HepG2 (cell line): ENCODE results near the gene TMEM41A. TPM values are rescaled to one million over a fixed set of nuclear protein-coding genes. Genes with fewer than 3 reads are reported as not detected.

Experiments used
- ATF7-NPFF ChIP-seq: sonication (generic); formaldehyde crosslinking; IDR thresholded peaks from 2 replicates; pipeline ENCODE4 v1.8.1; 2023; ENCODE audit warnings: mild to moderate bottlenecking, low read depth, missing genetic modification reagents, moderate library complexity
- SNAPC4 ChIP-seq: sonication (generic); formaldehyde crosslinking; IDR thresholded peaks from 2 replicates; pipeline ENCODE4 v1.4.0; 2020; ENCODE audit warnings: mild to moderate bottlenecking, missing genetic modification reagents
- ZNF20 ChIP-seq: sonication (generic); formaldehyde crosslinking; IDR thresholded peaks from 2 replicates; pipeline ENCODE4 v1.4.0; 2020; ENCODE audit warnings: mild to moderate bottlenecking, moderate library complexity, missing genetic modification reagents
- ZNF318 ChIP-seq: sonication (generic); formaldehyde crosslinking; IDR thresholded peaks from 2 replicates; pipeline ENCODE4 v1.4.0; 2020; ENCODE audit warnings: mild to moderate bottlenecking, missing genetic modification reagents
- polyA plus RNA-seq, 8 experiments: library from polyadenylated mRNA; depleted of rRNA in 3 of 8; stranded (reverse) in 7 of 8; unstranded in 1 of 8; fragments of >200 nt; fragmentation: Illumina TruSeq in 4 of 8; extraction: Trizol in 4 of 8; gene quantifications; 2 replicates each; pipeline versions ENCODE4 v1.2.1 to v1.2.3, GENCODE V29; 2011 to 2016; ENCODE audit warnings: low read depth in 4 of 8, missing spikeins in 1 of 8, mixed read lengths in 1 of 8; ENCODE audit not compliant: insufficient read depth in 1 of 8
- total RNA-seq, 5 experiments: library from RNA; depleted of rRNA; stranded (reverse); fragments of >200 nt; fragmentation: Illumina TruSeq; extraction: Trizol; gene quantifications; 2 replicates each; pipeline ENCODE4 v1.2.3, GENCODE V29; 2016; ENCODE audit warnings: low read depth in 1 of 5

The TMEM41A gene
- total and polyA plus RNA-seq, 2 of the 13 experiments (the other 11 are each of a cell fraction or from before 2014, with no cell fraction given), result 30.0 to 40.0 TPM

- TF ChIP-seq SNAPC4 (CRISPR knock-in tag) (no peak), ZNF318 (CRISPR knock-in tag) (no peak), ZNF20 (CRISPR knock-in tag) (no peak), ATF7-NPFF (CRISPR knock-in tag) (no peak)
- TF ChIP-seq, all 625 proteins: peak for 0
Observed at GRCh38 chr3:185448107-185448506, 50.7 kb downstream of the TMEM41A start (continued).
